Measurements from ENCODE around the gene WDR48.

DNA sequence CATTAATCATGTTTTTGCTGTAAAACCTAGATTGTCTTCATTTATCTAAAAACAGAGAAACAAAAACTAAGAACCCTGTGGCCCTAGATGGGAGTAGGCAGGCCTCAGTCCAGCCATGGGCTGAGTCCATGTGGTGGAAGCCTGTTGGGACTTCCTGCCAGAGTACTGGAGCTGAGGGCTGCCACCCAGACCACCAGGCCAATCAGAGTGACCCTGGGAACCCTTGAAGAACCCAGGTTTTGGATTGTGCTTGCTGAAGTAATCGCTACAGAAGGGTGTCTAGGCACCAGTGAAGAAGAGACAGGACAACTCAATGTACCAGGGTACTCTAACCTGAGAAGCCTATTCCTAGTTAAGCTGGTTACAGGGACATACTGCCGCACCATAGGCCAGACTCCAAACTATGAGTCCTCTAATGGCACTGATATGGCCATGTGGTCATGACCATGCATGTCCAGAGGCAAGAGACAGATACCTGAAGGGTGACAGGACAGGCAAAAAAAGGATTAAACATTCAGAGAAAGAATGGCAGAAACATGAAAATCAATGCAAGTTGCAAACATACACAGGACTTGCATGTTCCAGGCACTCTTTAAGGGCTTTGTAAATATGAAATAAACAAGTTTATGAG, 88.6 kb downstream of the WDR48 start:
- TF ChIP-seq, protein P1, sequence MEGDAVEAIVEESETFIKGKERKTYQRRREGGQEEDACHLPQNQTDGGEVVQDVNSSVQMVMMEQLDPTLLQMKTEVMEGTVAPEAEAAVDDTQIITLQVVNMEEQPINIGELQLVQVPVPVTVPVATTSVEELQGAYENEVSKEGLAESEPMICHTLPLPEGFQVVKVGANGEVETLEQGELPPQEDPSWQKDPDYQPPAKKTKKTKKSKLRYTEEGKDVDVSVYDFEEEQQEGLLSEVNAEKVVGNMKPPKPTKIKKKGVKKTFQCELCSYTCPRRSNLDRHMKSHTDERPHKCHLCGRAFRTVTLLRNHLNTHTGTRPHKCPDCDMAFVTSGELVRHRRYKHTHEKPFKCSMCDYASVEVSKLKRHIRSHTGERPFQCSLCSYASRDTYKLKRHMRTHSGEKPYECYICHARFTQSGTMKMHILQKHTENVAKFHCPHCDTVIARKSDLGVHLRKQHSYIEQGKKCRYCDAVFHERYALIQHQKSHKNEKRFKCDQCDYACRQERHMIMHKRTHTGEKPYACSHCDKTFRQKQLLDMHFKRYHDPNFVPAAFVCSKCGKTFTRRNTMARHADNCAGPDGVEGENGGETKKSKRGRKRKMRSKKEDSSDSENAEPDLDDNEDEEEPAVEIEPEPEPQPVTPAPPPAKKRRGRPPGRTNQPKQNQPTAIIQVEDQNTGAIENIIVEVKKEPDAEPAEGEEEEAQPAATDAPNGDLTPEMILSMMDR (IDR thresholded peaks at IDR 0.05; ENCODE audit: poor library complexity, severe bottlenecking), result no peak
- TF ChIP-seq, protein P2, sequence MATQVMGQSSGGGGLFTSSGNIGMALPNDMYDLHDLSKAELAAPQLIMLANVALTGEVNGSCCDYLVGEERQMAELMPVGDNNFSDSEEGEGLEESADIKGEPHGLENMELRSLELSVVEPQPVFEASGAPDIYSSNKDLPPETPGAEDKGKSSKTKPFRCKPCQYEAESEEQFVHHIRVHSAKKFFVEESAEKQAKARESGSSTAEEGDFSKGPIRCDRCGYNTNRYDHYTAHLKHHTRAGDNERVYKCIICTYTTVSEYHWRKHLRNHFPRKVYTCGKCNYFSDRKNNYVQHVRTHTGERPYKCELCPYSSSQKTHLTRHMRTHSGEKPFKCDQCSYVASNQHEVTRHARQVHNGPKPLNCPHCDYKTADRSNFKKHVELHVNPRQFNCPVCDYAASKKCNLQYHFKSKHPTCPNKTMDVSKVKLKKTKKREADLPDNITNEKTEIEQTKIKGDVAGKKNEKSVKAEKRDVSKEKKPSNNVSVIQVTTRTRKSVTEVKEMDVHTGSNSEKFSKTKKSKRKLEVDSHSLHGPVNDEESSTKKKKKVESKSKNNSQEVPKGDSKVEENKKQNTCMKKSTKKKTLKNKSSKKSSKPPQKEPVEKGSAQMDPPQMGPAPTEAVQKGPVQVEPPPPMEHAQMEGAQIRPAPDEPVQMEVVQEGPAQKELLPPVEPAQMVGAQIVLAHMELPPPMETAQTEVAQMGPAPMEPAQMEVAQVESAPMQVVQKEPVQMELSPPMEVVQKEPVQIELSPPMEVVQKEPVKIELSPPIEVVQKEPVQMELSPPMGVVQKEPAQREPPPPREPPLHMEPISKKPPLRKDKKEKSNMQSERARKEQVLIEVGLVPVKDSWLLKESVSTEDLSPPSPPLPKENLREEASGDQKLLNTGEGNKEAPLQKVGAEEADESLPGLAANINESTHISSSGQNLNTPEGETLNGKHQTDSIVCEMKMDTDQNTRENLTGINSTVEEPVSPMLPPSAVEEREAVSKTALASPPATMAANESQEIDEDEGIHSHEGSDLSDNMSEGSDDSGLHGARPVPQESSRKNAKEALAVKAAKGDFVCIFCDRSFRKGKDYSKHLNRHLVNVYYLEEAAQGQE (IDR thresholded peaks at IDR 0.05; ENCODE audit: borderline replicate concordance), result no peak
- TF ChIP-seq EP300 (conservative IDR thresholded peaks at IDR 0.05; ENCODE audit: poor library complexity, severe bottlenecking), result no peak
- TF ChIP-seq RAD21 (conservative IDR thresholded peaks at IDR 0.05), result no peak
- TF ChIP-seq POLR2AphosphoS5 (IDR thresholded peaks at IDR 0.05), result no peak
- TF ChIP-seq EZH2 (IDR thresholded peaks at IDR 0.05; ENCODE audit: borderline replicate concordance, insufficient read depth, low read length, poor library complexity, severe bottlenecking), result no peak
- TF ChIP-seq TAF1 (IDR thresholded peaks at IDR 0.05; ENCODE audit: low read depth), result no peak
- TF ChIP-seq SMC3 (conservative IDR thresholded peaks at IDR 0.05; ENCODE audit: poor library complexity), result no peak

All from neural cell (in vitro differentiated cells).